GM12874 (cell line): ENCODE results near the gene MARCHF11.

Source experiments
- CTCF ChIP-seq: IDR thresholded peaks from 2 replicates; pipeline ENCODE4 v1.5.1; 2011; ENCODE audit warnings: low read depth, mild to moderate bottlenecking, control low read depth, low read length, moderate library complexity; ENCODE audit not compliant: insufficient read depth

Gene MARCHF11

GRCh38 chr5:16179511-16179935, at the start of gene MARCHF11:
Gene MARCHF11 (minus strand): TSS chr5:16179791. CDS start chr5:16179575, 216 bp downstream.
- TF ChIP-seq CTCF: no peak

- TF ChIP-seq CTCF: no peak
Measured at GRCh38 chr5:16225927-16226326, 46.3 kb upstream of the MARCHF11 start.

- TF ChIP-seq CTCF: no peak
Measured at GRCh38 chr5:16192311-16192710, 12.7 kb upstream of the MARCHF11 start.

GRCh38 chr5:16180789-16181082, 1.1 kb upstream of the MARCHF11 start:
- TF ChIP-seq CTCF: no peak

GRCh38 chr5:16179936-16180788, 571 bp upstream of the MARCHF11 start:
- no peak for TF ChIP-seq CTCF

GRCh38 chr5:16178745-16179372, 732 bp downstream of the MARCHF11 start:
- no peak for TF ChIP-seq CTCF

- TF ChIP-seq CTCF: no peak
Measured at GRCh38 chr5:16169550-16169949, 10.0 kb downstream of the MARCHF11 start.
